HepG2 (cell line): ENCODE results near the gene EMC9. TPM values are rescaled to one million over a fixed set of nuclear protein-coding genes. Genes with fewer than 3 reads are reported as not detected.
A peak's percentile ranks its signal among the peaks of the same experiment; 100 is the strongest.

ENCODE experiments used
- BCL3 ChIP-seq: sonication (generic); formaldehyde crosslinking; IDR thresholded peaks from 2 replicates; pipeline ENCODE4 v1.5.1; 2020; ENCODE audit warnings: mild to moderate bottlenecking, missing genetic modification reagents, moderate library complexity
- BRF2 ChIP-seq: sonication (generic); formaldehyde crosslinking; IDR thresholded peaks from 2 replicates; pipeline ENCODE4 v1.8.1; 2022; ENCODE audit warnings: mild to moderate bottlenecking, missing genetic modification reagents
- GFI1 ChIP-seq: sonication (generic); formaldehyde crosslinking; IDR thresholded peaks from 2 replicates; pipeline ENCODE4 v1.5.0; 2020; ENCODE audit warnings: missing genetic modification reagents, mild to moderate bottlenecking, borderline replicate concordance
- GMEB1 ChIP-seq: sonication (generic); formaldehyde crosslinking; IDR thresholded peaks from 2 replicates; pipeline ENCODE4 v1.5.1; 2020; ENCODE audit warnings: missing genetic modification reagents, mild to moderate bottlenecking, borderline replicate concordance
- HMGA1 ChIP-seq: sonication (generic); formaldehyde crosslinking; conservative IDR thresholded peaks from 2 replicates; pipeline ENCODE4 v1.4.0; 2020; ENCODE audit warnings: missing genetic modification reagents
- HNRNPLL ChIP-seq: fragments of 200-400 bp; formaldehyde crosslinking; IDR thresholded peaks from 2 replicates; pipeline ENCODE4 v1.6.1; 2017; ENCODE audit warnings: mild to moderate bottlenecking, low read depth, low read length; ENCODE audit not compliant: poor library complexity, severe bottlenecking
- MTA3 ChIP-seq: sonication (generic); formaldehyde crosslinking; IDR thresholded peaks from 2 replicates; pipeline ENCODE4 v1.4.0; 2020; ENCODE audit warnings: missing genetic modification reagents
- RARG ChIP-seq: sonication (generic); formaldehyde crosslinking; IDR thresholded peaks from 2 replicates; pipeline ENCODE4 v1.4.0; 2020; ENCODE audit warnings: low read depth, mild to moderate bottlenecking, missing genetic modification reagents
- REPIN1 ChIP-seq: sonication (generic); formaldehyde crosslinking; IDR thresholded peaks from 2 replicates; pipeline ENCODE4 v1.8.0; 2022; ENCODE audit warnings: missing genetic modification reagents, low read depth, mild to moderate bottlenecking, borderline replicate concordance
- RNF2 ChIP-seq: fragments of 450-650 bp; conservative IDR thresholded peaks from 2 replicates; pipeline ENCODE4 v1.6.1; 2016; ENCODE audit warnings: low read depth
- SUZ12 ChIP-seq: fragments of 150-350 bp; IDR thresholded peaks from 2 replicates; pipeline ENCODE4 v1.6.1; 2014; ENCODE audit warnings: low read depth, low read length
- TAF15 ChIP-seq: fragments of 200-400 bp; formaldehyde crosslinking; IDR thresholded peaks from one replicate; pipeline ENCODE4 v1.6.1; 2018; ENCODE audit warnings: mild to moderate bottlenecking, low read depth, low read length; ENCODE audit not compliant: poor library complexity, severe bottlenecking
- TFDP1 ChIP-seq: IDR thresholded peaks from 2 replicates; pipeline ENCODE4 v1.6.1; 2016; ENCODE audit warnings: missing compliant biosample characterization, missing genetic modification reagents, borderline replicate concordance
- THAP9 ChIP-seq: sonication (generic); formaldehyde crosslinking; IDR thresholded peaks from 2 replicates; pipeline ENCODE4; 2020; ENCODE audit warnings: missing genetic modification reagents, mild to moderate bottlenecking, borderline replicate concordance
- TRIM24 ChIP-seq: sonication (generic); formaldehyde crosslinking; IDR thresholded peaks from 2 replicates; pipeline ENCODE4 v1.8.0; 2022; ENCODE audit warnings: mild to moderate bottlenecking, missing genetic modification reagents
- ZFY ChIP-seq: sonication (generic); formaldehyde crosslinking; IDR thresholded peaks from 2 replicates; pipeline ENCODE4 v1.4.0; 2020; ENCODE audit warnings: missing genetic modification reagents
- ZNF251 ChIP-seq: sonication (generic); formaldehyde crosslinking; IDR thresholded peaks from 2 replicates; pipeline ENCODE4 v1.9.0; 2021; ENCODE audit warnings: mild to moderate bottlenecking, missing genetic modification reagents
- ZNF331 ChIP-seq: sonication (generic); formaldehyde crosslinking; IDR thresholded peaks from 2 replicates; pipeline ENCODE4 v1.4.0; 2020; ENCODE audit warnings: missing genetic modification reagents
- ZSCAN29 ChIP-seq: sonication (generic); formaldehyde crosslinking; conservative IDR thresholded peaks from 2 replicates; pipeline ENCODE4 v1.4.0; 2020; ENCODE audit warnings: mild to moderate bottlenecking, missing genetic modification reagents
- polyA plus RNA-seq, 8 experiments: library from polyadenylated mRNA; depleted of rRNA in 3 of 8; stranded (reverse) in 7 of 8; unstranded in 1 of 8; fragments of >200 nt; fragmentation: Illumina TruSeq in 4 of 8; extraction: Trizol in 4 of 8; gene quantifications; 2 replicates each; pipeline versions ENCODE4 v1.2.1 to v1.2.3, GENCODE V29; 2011 to 2016; ENCODE audit warnings: low read depth in 4 of 8, missing spikeins in 1 of 8, mixed read lengths in 1 of 8; ENCODE audit not compliant: insufficient read depth in 1 of 8
- total RNA-seq, 5 experiments: library from RNA; depleted of rRNA; stranded (reverse); fragments of >200 nt; fragmentation: Illumina TruSeq; extraction: Trizol; gene quantifications; 2 replicates each; pipeline ENCODE4 v1.2.3, GENCODE V29; 2016; ENCODE audit warnings: low read depth in 1 of 5

The EMC9 gene
- total and polyA plus RNA-seq, 2 of the 13 experiments (the other 11 are each of a cell fraction or from before 2014, with no cell fraction given), result 60.5 to 78.7 TPM

GRCh38 chr14:24100197-24100981 is 41.0 kb downstream of the EMC9 start (continued):
- TF ChIP-seq HNRNPLL (no peak), GMEB1 (no peak), TAF15 (no peak), TFDP1 (CRISPR knock-in tag) (no peak), GFI1 (no peak), ZSCAN29 (CRISPR knock-in tag) (0 out of 2 replicates have a peak, but pooled peaks have one; percentile 53), RNF2 (no peak), ZNF251 (CRISPR knock-in tag) (no peak), THAP9 (no peak), ZFY (CRISPR knock-in tag) (no peak), RARG (CRISPR knock-in tag) (no peak), ZNF331 (0 out of 2 replicates have a peak, but pooled peaks have one; percentile 33), MTA3 (CRISPR knock-in tag) (no peak), REPIN1 (CRISPR knock-in tag) (0 out of 2 replicates have a peak, but pooled peaks have one; percentile 9), SUZ12 (no peak), BCL3 (no peak), BRF2 (CRISPR knock-in tag) (0 out of 2 replicates have a peak, but pooled peaks have one; percentile 9), HMGA1 (CRISPR knock-in tag) (no peak), TRIM24 (CRISPR knock-in tag) (no peak)
